ENCODE results near the gene PHF3. TPM values are rescaled to one million over a fixed set of nuclear protein-coding genes. Genes with fewer than 3 reads are reported as not detected.

Gene PHF3
- total and polyA plus RNA-seq, 4 donors: 8.3 to 137 (median 25.2) TPM

GRCh38 chr6:63615590-63615989 is 20.0 kb upstream of the PHF3 start:
- WGBS, 2 donors: 91 to 94% methylated on average over 1 of the region's 1 CpG
- TF ChIP-seq CTCF (IDR thresholded peaks at IDR 0.05; ENCODE audit: control extremely low read depth, extremely low read depth): no peak
- DNase-seq: no peak
- Histone ChIP-seq H3K27ac (ENCODE audit: low read depth in 1 of 2, low read length in 1 of 2) (no peak overlapping the region), H3K4me3 (no peak overlapping the region), H3K9ac (ENCODE audit: insufficient read depth in 1 of 2, low read length in 2 of 2) (no peak overlapping the region), H3K36me3 (ENCODE audit: control insufficient read depth in 4 of 4, insufficient read depth in 4 of 4, low read length in 4 of 4) (no peaks in the 10 kb centered on the region), H3K9me3 (ENCODE audit: control insufficient read depth in 4 of 4, insufficient read depth in 3 of 4, low read length in 3 of 4) (no peaks in the 10 kb centered on the region), H3K27me3 (ENCODE audit: control insufficient read depth in 3 of 3, insufficient read depth in 3 of 3, low read length in 2 of 3) (no peaks in the 10 kb centered on the region), H3K4me1 (ENCODE audit: control insufficient read depth in 5 of 5, insufficient read depth in 5 of 5, low read length in 5 of 5) (no peaks in the 10 kb centered on the region)
- ATAC-seq (ENCODE audit: insufficient read depth, low FRiP score): no peak

- Histone ChIP-seq H3K27me3 (ENCODE audit: control insufficient read depth in 3 of 3, insufficient read depth in 3 of 3, low read length in 2 of 3) (no peaks in the 10 kb centered on the region), H3K9ac (ENCODE audit: insufficient read depth in 1 of 2, low read length in 2 of 2) (no peak overlapping the region), H3K27ac (ENCODE audit: low read depth in 1 of 2, low read length in 1 of 2) (no peak overlapping the region), H3K4me3 (no peak overlapping the region), H3K36me3 (ENCODE audit: control insufficient read depth in 4 of 4, insufficient read depth in 4 of 4, low read length in 4 of 4) (no peaks in the 10 kb centered on the region), H3K9me3 (ENCODE audit: control insufficient read depth in 4 of 4, insufficient read depth in 3 of 4, low read length in 3 of 4) (no peaks in the 10 kb centered on the region), H3K4me1 (ENCODE audit: control insufficient read depth in 5 of 5, insufficient read depth in 5 of 5, low read length in 5 of 5) (no peaks in the 10 kb centered on the region)
- WGBS, 2 donors: 61 to 88% methylated on average over 2 of the region's 2 CpGs
- no peak for DNase-seq
- no peak for TF ChIP-seq CTCF (IDR thresholded peaks at IDR 0.05; ENCODE audit: control extremely low read depth, extremely low read depth)
- ATAC-seq (ENCODE audit: insufficient read depth, low FRiP score): no peak
Measured at GRCh38 chr6:63624091-63624490, 11.5 kb upstream of the PHF3 start.

GRCh38 chr6:63630466-63630865 is 5.1 kb upstream of the PHF3 start:
- DNase-seq: no peak
- H3K9me3 ChIP-seq (ENCODE audit: control insufficient read depth in 4 of 4, insufficient read depth in 3 of 4, low read length in 3 of 4): no peaks in the 10 kb centered on the region
- 88 to 92% methylated on average over 1 of the region's 1 CpG for WGBS, 2 donors
- no peaks in the 10 kb centered on the region for H3K36me3 ChIP-seq (ENCODE audit: control insufficient read depth in 4 of 4, insufficient read depth in 4 of 4, low read length in 4 of 4)
- H3K9ac ChIP-seq (ENCODE audit: insufficient read depth in 1 of 2, low read length in 2 of 2): no peak overlapping the region
- H3K4me3 ChIP-seq: no peak overlapping the region
- no peaks in the 10 kb centered on the region for H3K27me3 ChIP-seq (ENCODE audit: control insufficient read depth in 3 of 3, insufficient read depth in 3 of 3, low read length in 2 of 3)
- peaks cover 0 to 12% (median 0%) of the 10 kb centered on the region in 5 donors for H3K4me1 ChIP-seq (ENCODE audit: control insufficient read depth in 5 of 5, insufficient read depth in 5 of 5, low read length in 5 of 5)
- no peak overlapping the region for H3K27ac ChIP-seq (ENCODE audit: low read depth in 1 of 2, low read length in 1 of 2)
- no peak for TF ChIP-seq CTCF (IDR thresholded peaks at IDR 0.05; ENCODE audit: control extremely low read depth, extremely low read depth)
- no peak for ATAC-seq (ENCODE audit: insufficient read depth, low FRiP score)

- Histone ChIP-seq H3K4me3 (no peak overlapping the region), H3K4me1 (ENCODE audit: control insufficient read depth in 5 of 5, insufficient read depth in 5 of 5, low read length in 5 of 5) (peaks cover 0 to 31% (median 0%) of the 10 kb centered on the region in 5 donors), H3K27me3 (ENCODE audit: control insufficient read depth in 3 of 3, insufficient read depth in 3 of 3, low read length in 2 of 3) (no peaks in the 10 kb centered on the region), H3K27ac (ENCODE audit: low read depth in 1 of 2, low read length in 1 of 2) (no peak overlapping the region), H3K9ac (ENCODE audit: insufficient read depth in 1 of 2, low read length in 2 of 2) (no peak overlapping the region), H3K9me3 (ENCODE audit: control insufficient read depth in 4 of 4, insufficient read depth in 3 of 4, low read length in 3 of 4) (no peaks in the 10 kb centered on the region), H3K36me3 (ENCODE audit: control insufficient read depth in 4 of 4, insufficient read depth in 4 of 4, low read length in 4 of 4) (no peaks in the 10 kb centered on the region)
- no peak for TF ChIP-seq CTCF (IDR thresholded peaks at IDR 0.05; ENCODE audit: control extremely low read depth, extremely low read depth)
- no peak for ATAC-seq (ENCODE audit: insufficient read depth, low FRiP score)
- peak in 1 of 3 donors; percentile 16 for DNase-seq
- 38 to 42% methylated on average over 2 of the region's 2 CpGs for WGBS, 2 donors
Measured at GRCh38 chr6:63634630-63635029, 972 bp upstream of the PHF3 start.

All from lung (tissue), 12 donors.